ENCODE measurements around the gene HTT. TPM values are rescaled to one million over a fixed set of nuclear protein-coding genes. Genes with fewer than 3 reads are reported as not detected.

The HTT gene
- total and polyA plus RNA-seq, 10 of the 15 experiments (the other 5 are each of a cell fraction or from before 2014, with no cell fraction given): 3.3 to 113 (median 43.3) TPM

DNA sequence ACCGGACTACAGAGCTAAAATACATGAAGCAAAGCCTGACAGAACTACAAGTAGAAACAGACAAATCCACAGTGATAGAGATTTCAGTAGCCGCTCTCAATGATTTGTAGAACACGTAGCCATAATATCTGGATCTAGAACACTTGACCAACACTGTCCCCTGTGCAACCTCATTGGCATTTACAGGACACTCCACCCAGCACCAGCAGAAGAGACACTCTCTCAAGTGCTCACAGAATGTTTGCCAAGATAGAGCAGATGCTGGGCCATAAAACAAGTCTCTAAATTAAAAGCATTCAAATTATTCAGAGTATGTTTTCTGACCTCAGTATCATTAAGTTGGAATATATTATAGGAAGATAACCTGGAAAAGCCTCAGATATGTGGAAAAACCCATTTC, 21.7 kb downstream of the HTT start:
- no peak for ATAC-seq
- ChIA-PET CTCF (interaction anchor here (1.0 to 1.2 kb wide), 2 partner anchors 9 to 49 kb away, joined by 3 to 4 read pairs; no protein-coding TSS in a partner anchor), RAD21 (ENCODE audit: unreplicated experiment) (no interaction called here), SMC1A (ENCODE audit: uncharacterized antibody, unreplicated experiment) (interaction anchor here (0.7 to 0.8 kb wide), 3 partner anchors 9 to 50 kb away, joined by 3 to 4 read pairs (median 4); no protein-coding TSS in a partner anchor), POLR2A (no interaction called here)
- Histone ChIP-seq H3K4me2 (ENCODE audit: control insufficient read depth, insufficient read depth) (no peak overlapping the region), H4K20me1 (ENCODE audit: control insufficient read depth, insufficient read depth) (no peaks in the 10 kb centered on the region), H3K27ac (ENCODE audit: control insufficient read depth, insufficient read depth) (no peak overlapping the region), H3K9me3 (replicated peaks; ENCODE audit: control insufficient read depth, insufficient read depth, low read length) (no peaks in the 10 kb centered on the region), H3K79me2 (ENCODE audit: control insufficient read depth, insufficient read depth, low read length) (peaks cover 24% of the 10 kb centered on the region), H3K27me3 (replicated peaks in 1 of 2; ENCODE audit: control insufficient read depth in 2 of 2, insufficient read depth in 2 of 2, low read length in 1 of 2) (no peaks in the 10 kb centered on the region), H3K9ac (ENCODE audit: control insufficient read depth, insufficient read depth, low read length) (no peak overlapping the region), H3K4me1 (ENCODE audit: control insufficient read depth, insufficient read depth, low read length) (no peaks in the 10 kb centered on the region), H2AFZ (ENCODE audit: control insufficient read depth, low read depth, low read length) (no peak overlapping the region), H3K36me3 (ENCODE audit: control insufficient read depth in 2 of 2, insufficient read depth in 2 of 2, low read length in 1 of 2) (peaks cover 15 to 17% of the 10 kb centered on the region in 2 experiments), H3K4me3 (no peak overlapping the region)
- no peak for TF ChIP-seq POLR2A (IDR thresholded peaks at IDR 0.05; ENCODE audit: low read depth, low read length)
- TF ChIP-seq POLR2AphosphoS5 (IDR thresholded peaks at IDR 0.05; ENCODE audit: low read length): 0 out of 2 replicates have a peak, but pooled peaks have one; percentile 23
- TF ChIP-seq, protein P1, sequence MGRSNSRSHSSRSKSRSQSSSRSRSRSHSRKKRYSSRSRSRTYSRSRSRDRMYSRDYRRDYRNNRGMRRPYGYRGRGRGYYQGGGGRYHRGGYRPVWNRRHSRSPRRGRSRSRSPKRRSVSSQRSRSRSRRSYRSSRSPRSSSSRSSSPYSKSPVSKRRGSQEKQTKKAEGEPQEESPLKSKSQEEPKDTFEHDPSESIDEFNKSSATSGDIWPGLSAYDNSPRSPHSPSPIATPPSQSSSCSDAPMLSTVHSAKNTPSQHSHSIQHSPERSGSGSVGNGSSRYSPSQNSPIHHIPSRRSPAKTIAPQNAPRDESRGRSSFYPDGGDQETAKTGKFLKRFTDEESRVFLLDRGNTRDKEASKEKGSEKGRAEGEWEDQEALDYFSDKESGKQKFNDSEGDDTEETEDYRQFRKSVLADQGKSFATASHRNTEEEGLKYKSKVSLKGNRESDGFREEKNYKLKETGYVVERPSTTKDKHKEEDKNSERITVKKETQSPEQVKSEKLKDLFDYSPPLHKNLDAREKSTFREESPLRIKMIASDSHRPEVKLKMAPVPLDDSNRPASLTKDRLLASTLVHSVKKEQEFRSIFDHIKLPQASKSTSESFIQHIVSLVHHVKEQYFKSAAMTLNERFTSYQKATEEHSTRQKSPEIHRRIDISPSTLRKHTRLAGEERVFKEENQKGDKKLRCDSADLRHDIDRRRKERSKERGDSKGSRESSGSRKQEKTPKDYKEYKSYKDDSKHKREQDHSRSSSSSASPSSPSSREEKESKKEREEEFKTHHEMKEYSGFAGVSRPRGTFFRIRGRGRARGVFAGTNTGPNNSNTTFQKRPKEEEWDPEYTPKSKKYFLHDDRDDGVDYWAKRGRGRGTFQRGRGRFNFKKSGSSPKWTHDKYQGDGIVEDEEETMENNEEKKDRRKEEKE (IDR thresholded peaks at IDR 0.05): no peak
- no peak for TF ChIP-seq SMAD1 (IDR thresholded peaks at IDR 0.05; ENCODE audit: low read depth, partially characterized antibody)
- TF ChIP-seq, protein P2, sequence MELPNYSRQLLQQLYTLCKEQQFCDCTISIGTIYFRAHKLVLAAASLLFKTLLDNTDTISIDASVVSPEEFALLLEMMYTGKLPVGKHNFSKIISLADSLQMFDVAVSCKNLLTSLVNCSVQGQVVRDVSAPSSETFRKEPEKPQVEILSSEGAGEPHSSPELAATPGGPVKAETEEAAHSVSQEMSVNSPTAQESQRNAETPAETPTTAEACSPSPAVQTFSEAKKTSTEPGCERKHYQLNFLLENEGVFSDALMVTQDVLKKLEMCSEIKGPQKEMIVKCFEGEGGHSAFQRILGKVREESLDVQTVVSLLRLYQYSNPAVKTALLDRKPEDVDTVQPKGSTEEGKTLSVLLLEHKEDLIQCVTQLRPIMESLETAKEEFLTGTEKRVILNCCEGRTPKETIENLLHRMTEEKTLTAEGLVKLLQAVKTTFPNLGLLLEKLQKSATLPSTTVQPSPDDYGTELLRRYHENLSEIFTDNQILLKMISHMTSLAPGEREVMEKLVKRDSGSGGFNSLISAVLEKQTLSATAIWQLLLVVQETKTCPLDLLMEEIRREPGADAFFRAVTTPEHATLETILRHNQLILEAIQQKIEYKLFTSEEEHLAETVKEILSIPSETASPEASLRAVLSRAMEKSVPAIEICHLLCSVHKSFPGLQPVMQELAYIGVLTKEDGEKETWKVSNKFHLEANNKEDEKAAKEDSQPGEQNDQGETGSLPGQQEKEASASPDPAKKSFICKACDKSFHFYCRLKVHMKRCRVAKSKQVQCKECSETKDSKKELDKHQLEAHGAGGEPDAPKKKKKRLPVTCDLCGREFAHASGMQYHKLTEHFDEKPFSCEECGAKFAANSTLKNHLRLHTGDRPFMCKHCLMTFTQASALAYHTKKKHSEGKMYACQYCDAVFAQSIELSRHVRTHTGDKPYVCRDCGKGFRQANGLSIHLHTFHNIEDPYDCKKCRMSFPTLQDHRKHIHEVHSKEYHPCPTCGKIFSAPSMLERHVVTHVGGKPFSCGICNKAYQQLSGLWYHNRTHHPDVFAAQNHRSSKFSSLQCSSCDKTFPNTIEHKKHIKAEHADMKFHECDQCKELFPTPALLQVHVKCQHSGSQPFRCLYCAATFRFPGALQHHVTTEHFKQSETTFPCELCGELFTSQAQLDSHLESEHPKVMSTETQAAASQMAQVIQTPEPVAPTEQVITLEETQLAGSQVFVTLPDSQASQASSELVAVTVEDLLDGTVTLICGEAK (IDR thresholded peaks at IDR 0.05; ENCODE audit: borderline replicate concordance): no peak
- TF ChIP-seq ASH2L (IDR thresholded peaks at IDR 0.05; ENCODE audit: borderline replicate concordance, low read depth): no peak
- intact Hi-C loops (cut with micrococcal nuclease; ENCODE audit: unreplicated experiment): no loop called here
- BruUV-seq (replicated peaks): no TSS peak
- DNase-seq (ENCODE audit: low read depth, low spot score): no peak
- no peak for FAIRE-seq
- in situ Hi-C loops (cut with MboI): no loop called here
- 98% methylated on average over 3 of the region's 3 CpGs for WGBS (ENCODE audit: insufficient coverage, insufficient replicate concordance, low lambda C conversion rate, missing lambda C conversion rate)

Data from GM12878 (cell line).